HCT116 (cell line): ENCODE measurements around the gene CLEC16A.

Source experiments
- EZH2 ChIP-seq: fragments of 200-600 bp; sonication (generic); IDR thresholded peaks from 2 replicates; pipeline ENCODE4 v1.6.1; 2017; ENCODE audit warnings: antibody characterized with exemption, mixed run types
- POLR2A ChIP-seq: IDR thresholded peaks from 2 replicates; pipeline ENCODE4 v1.7.0; 2011; ENCODE audit warnings: borderline replicate concordance; ENCODE audit not compliant: insufficient read depth, insufficient read length; ENCODE audit errors: extremely low read depth
- ZFX ChIP-seq: fragments of 450-650 bp; IDR thresholded peaks from 2 replicates; pipeline ENCODE4 v1.6.1; 2017
- TF ChIP-seq, protein P1 (sequence below), 3 experiments: fragments of 200-600 bp in 1 of 3; sonication (generic) in 1 of 3; IDR thresholded peaks in 2 of 3; conservative IDR thresholded peaks in 1 of 3; 2 replicates each; pipeline ENCODE4 v1.5.1; 2012 to 2017; ENCODE audit warnings: low read depth in 2 of 3, low read length in 2 of 3, antibody characterized with exemption in 1 of 3, borderline replicate concordance in 1 of 3, control low read depth in 1 of 3, mild to moderate bottlenecking in 1 of 3, mixed read lengths in 1 of 3, mixed run types in 1 of 3, moderate library complexity in 1 of 3; ENCODE audit not compliant: insufficient read depth in 1 of 3
- TF ChIP-seq, protein P2 (sequence below): IDR thresholded peaks from 2 replicates; pipeline ENCODE4 v1.6.1; 2012; ENCODE audit warnings: low read depth
- TF ChIP-seq, protein P3 (sequence below): IDR thresholded peaks from 2 replicates; pipeline ENCODE4 v1.6.1; 2012

DNA sequence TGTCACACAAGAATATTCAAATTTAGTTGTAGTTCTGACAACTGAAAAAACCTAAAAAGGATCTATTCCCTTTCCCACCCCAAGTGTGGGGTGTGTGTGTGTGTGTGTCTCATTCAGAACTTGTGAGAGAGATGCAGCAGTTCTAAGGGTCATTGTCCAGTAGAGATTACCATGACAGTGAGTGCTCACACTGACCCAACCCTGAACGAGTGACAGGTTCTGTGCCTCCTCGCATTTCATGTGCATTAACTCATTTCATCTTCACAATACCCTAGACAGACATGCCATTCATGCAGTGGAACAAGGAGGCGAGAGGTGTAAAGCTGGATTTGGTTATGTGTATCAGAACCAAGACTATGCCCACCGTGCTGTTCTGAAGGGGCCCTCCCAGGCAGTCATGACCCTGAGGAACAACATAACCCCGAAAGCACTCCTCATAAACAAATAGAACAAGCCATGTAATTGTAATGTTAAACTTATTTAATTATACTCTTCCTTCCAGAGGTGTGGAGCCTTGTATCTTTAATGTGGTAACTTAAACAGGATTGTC is 102.1 kb downstream of the CLEC16A start:
- TF ChIP-seq, protein P1, sequence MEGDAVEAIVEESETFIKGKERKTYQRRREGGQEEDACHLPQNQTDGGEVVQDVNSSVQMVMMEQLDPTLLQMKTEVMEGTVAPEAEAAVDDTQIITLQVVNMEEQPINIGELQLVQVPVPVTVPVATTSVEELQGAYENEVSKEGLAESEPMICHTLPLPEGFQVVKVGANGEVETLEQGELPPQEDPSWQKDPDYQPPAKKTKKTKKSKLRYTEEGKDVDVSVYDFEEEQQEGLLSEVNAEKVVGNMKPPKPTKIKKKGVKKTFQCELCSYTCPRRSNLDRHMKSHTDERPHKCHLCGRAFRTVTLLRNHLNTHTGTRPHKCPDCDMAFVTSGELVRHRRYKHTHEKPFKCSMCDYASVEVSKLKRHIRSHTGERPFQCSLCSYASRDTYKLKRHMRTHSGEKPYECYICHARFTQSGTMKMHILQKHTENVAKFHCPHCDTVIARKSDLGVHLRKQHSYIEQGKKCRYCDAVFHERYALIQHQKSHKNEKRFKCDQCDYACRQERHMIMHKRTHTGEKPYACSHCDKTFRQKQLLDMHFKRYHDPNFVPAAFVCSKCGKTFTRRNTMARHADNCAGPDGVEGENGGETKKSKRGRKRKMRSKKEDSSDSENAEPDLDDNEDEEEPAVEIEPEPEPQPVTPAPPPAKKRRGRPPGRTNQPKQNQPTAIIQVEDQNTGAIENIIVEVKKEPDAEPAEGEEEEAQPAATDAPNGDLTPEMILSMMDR (IDR thresholded peaks at IDR 0.05 in 2 of 3, conservative IDR thresholded peaks at IDR 0.05 in 1 of 3; ENCODE audit: borderline replicate concordance in 1 of 3, insufficient read depth in 1 of 3, low read depth in 2 of 3, low read length in 2 of 3): no peak
- TF ChIP-seq, protein P2, sequence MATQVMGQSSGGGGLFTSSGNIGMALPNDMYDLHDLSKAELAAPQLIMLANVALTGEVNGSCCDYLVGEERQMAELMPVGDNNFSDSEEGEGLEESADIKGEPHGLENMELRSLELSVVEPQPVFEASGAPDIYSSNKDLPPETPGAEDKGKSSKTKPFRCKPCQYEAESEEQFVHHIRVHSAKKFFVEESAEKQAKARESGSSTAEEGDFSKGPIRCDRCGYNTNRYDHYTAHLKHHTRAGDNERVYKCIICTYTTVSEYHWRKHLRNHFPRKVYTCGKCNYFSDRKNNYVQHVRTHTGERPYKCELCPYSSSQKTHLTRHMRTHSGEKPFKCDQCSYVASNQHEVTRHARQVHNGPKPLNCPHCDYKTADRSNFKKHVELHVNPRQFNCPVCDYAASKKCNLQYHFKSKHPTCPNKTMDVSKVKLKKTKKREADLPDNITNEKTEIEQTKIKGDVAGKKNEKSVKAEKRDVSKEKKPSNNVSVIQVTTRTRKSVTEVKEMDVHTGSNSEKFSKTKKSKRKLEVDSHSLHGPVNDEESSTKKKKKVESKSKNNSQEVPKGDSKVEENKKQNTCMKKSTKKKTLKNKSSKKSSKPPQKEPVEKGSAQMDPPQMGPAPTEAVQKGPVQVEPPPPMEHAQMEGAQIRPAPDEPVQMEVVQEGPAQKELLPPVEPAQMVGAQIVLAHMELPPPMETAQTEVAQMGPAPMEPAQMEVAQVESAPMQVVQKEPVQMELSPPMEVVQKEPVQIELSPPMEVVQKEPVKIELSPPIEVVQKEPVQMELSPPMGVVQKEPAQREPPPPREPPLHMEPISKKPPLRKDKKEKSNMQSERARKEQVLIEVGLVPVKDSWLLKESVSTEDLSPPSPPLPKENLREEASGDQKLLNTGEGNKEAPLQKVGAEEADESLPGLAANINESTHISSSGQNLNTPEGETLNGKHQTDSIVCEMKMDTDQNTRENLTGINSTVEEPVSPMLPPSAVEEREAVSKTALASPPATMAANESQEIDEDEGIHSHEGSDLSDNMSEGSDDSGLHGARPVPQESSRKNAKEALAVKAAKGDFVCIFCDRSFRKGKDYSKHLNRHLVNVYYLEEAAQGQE: no peak
- TF ChIP-seq POLR2A (no peak), ZFX (no peak), EZH2 (no peak)
- TF ChIP-seq, protein P3, sequence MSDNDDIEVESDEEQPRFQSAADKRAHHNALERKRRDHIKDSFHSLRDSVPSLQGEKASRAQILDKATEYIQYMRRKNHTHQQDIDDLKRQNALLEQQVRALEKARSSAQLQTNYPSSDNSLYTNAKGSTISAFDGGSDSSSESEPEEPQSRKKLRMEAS: no peak
